HEK293 (cell line): Measurements from ENCODE around the gene RNF217.

Source experiments
- HOXA7 ChIP-seq: sonication (generic); formaldehyde crosslinking; IDR thresholded peaks from 2 replicates; pipeline ENCODE4 v1.8.1; 2022; ENCODE audit warnings: missing genetic modification reagents, borderline replicate concordance
- OSR2 ChIP-seq: fragments of 450-650 bp; formaldehyde crosslinking; IDR thresholded peaks from 2 replicates; pipeline ENCODE4 v1.5.1; 2016; ENCODE audit warnings: missing biosample characterization, missing genetic modification characterization
- PATZ1 ChIP-seq: fragments of 450-650 bp; formaldehyde crosslinking; IDR thresholded peaks from 2 replicates; pipeline ENCODE4 v1.5.1; 2016; ENCODE audit warnings: missing biosample characterization, missing genetic modification characterization
- RBAK ChIP-seq: fragments of 450-650 bp; formaldehyde crosslinking; IDR thresholded peaks from 2 replicates; pipeline ENCODE4 v1.5.1; 2016; ENCODE audit warnings: missing biosample characterization, missing genetic modification characterization
- ZNF23 ChIP-seq: fragments of 450-650 bp; formaldehyde crosslinking; IDR thresholded peaks from 2 replicates; pipeline ENCODE4 v1.5.1; 2016; ENCODE audit warnings: missing biosample characterization, missing genetic modification characterization, borderline replicate concordance
- ZNF24 ChIP-seq: fragments of 450-650 bp; formaldehyde crosslinking; IDR thresholded peaks from 2 replicates; pipeline ENCODE4 v1.5.1; 2016; ENCODE audit warnings: missing biosample characterization, missing genetic modification characterization
- ZNF335 ChIP-seq: fragments of 450-650 bp; formaldehyde crosslinking; conservative IDR thresholded peaks from 2 replicates; pipeline ENCODE4 v1.5.1; 2016; ENCODE audit warnings: missing biosample characterization, missing genetic modification characterization
- ZNF488 ChIP-seq: fragments of 450-650 bp; formaldehyde crosslinking; IDR thresholded peaks from 2 replicates; pipeline ENCODE4 v1.5.1; 2016; ENCODE audit warnings: missing biosample characterization, missing genetic modification characterization
- ZNF501 ChIP-seq: fragments of 450-650 bp; formaldehyde crosslinking; IDR thresholded peaks from 2 replicates; pipeline ENCODE4 v1.5.1; 2016; ENCODE audit warnings: missing biosample characterization, missing genetic modification characterization
- ZNF548 ChIP-seq: fragments of 450-650 bp; formaldehyde crosslinking; IDR thresholded peaks from 2 replicates; pipeline ENCODE4 v1.5.1; 2016; ENCODE audit warnings: missing biosample characterization, missing genetic modification characterization
- ZNF658 ChIP-seq: fragments of 450-650 bp; formaldehyde crosslinking; IDR thresholded peaks from 2 replicates; pipeline ENCODE4; 2016; ENCODE audit warnings: missing biosample characterization, missing genetic modification characterization
- ZNF785 ChIP-seq: fragments of 450-650 bp; formaldehyde crosslinking; IDR thresholded peaks from 2 replicates; pipeline ENCODE4 v1.5.1; 2016; ENCODE audit warnings: missing biosample characterization, missing genetic modification characterization
- TF ChIP-seq, protein P1 (sequence below): fragments of 450-650 bp; formaldehyde crosslinking; IDR thresholded peaks from 2 replicates; pipeline ENCODE4 v1.5.1; 2016; ENCODE audit warnings: missing biosample characterization, missing genetic modification characterization

- TF ChIP-seq PATZ1 (tag by site-specific recombination): peak; percentile 44
- no peak for TF ChIP-seq ZNF785
- TF ChIP-seq, protein P1, sequence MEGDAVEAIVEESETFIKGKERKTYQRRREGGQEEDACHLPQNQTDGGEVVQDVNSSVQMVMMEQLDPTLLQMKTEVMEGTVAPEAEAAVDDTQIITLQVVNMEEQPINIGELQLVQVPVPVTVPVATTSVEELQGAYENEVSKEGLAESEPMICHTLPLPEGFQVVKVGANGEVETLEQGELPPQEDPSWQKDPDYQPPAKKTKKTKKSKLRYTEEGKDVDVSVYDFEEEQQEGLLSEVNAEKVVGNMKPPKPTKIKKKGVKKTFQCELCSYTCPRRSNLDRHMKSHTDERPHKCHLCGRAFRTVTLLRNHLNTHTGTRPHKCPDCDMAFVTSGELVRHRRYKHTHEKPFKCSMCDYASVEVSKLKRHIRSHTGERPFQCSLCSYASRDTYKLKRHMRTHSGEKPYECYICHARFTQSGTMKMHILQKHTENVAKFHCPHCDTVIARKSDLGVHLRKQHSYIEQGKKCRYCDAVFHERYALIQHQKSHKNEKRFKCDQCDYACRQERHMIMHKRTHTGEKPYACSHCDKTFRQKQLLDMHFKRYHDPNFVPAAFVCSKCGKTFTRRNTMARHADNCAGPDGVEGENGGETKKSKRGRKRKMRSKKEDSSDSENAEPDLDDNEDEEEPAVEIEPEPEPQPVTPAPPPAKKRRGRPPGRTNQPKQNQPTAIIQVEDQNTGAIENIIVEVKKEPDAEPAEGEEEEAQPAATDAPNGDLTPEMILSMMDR: no peak
- TF ChIP-seq ZNF488 (tag by site-specific recombination): peak; percentile 76
- peak; percentile 63; the same call in 1 of the 2 replicates for TF ChIP-seq ZNF501
- no peak for TF ChIP-seq HOXA7 (CRISPR knock-in tag)
- TF ChIP-seq ZNF335 (tag by site-specific recombination): peak; percentile 32
- TF ChIP-seq ZNF548: no peak
- no peak for TF ChIP-seq ZNF23 (tag by site-specific recombination)
- TF ChIP-seq ZNF24 (tag by site-specific recombination): peak; percentile 98
- no peak for TF ChIP-seq ZNF658
- TF ChIP-seq RBAK (tag by site-specific recombination): no peak
- TF ChIP-seq OSR2 (tag by site-specific recombination): peak; percentile 97
These were observed 88.6 kb downstream of the RNF217 start for GRCh38 chr6:125050663-125051318.
